Breast epithelium (tissue), 3 donors: ENCODE results near the gene C2CD3.

ENCODE experiments used
- POLR2A ChIP-seq: fragments of 450-650 bp; IDR thresholded peaks from one replicate; pipeline ENCODE4 v1.6.1; 2016; ENCODE audit warnings: antibody characterized with exemption, mild to moderate bottlenecking, moderate library complexity
- POLR2AphosphoS5 ChIP-seq, 3 donors: sonication (generic); formaldehyde crosslinking; IDR thresholded peaks; one replicate each; pipeline ENCODE4 v1.6.1; 2017; ENCODE audit warnings: antibody characterized with exemption in 3 of 3
- TF ChIP-seq, protein P1 (sequence below), 3 donors: fragments of 450-650 bp; IDR thresholded peaks; one replicate each; pipeline ENCODE4 v1.5.1; 2016 to 2017; ENCODE audit warnings: antibody characterized with exemption in 3 of 3, mild to moderate bottlenecking in 3 of 3, moderate library complexity in 3 of 3

DNA sequence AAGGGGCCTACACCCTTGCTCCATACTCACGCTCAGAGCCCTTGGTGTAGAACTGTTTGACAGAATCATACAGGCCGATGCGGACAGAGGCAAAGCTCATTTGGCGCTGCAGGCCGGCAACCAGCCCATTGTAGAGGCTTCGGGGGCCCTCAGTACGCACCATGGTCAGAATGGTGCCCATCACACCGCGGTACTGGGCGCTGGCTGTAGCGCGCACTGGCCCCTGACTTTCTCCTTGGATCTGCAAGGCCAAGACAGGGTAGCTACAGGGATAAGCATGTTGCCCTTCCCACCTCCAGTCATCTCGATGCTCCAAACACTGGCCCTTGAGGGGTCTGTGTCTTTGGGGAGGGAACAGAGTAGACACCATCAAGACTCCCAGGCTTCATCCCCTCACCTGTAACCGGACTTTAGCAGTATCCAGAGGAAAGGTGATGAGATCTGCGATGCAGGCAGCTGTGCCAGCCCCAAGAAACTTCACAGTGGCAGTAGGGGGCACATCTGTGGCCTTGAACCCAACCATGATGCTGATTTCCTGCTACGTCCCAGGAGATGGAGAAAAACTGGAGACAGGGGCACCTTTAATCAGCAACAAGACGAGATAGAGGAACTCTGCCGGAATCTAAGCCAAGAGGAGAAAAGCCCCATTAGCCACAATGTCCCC is 192.8 kb downstream of the C2CD3 start:
- TF ChIP-seq, protein P1, sequence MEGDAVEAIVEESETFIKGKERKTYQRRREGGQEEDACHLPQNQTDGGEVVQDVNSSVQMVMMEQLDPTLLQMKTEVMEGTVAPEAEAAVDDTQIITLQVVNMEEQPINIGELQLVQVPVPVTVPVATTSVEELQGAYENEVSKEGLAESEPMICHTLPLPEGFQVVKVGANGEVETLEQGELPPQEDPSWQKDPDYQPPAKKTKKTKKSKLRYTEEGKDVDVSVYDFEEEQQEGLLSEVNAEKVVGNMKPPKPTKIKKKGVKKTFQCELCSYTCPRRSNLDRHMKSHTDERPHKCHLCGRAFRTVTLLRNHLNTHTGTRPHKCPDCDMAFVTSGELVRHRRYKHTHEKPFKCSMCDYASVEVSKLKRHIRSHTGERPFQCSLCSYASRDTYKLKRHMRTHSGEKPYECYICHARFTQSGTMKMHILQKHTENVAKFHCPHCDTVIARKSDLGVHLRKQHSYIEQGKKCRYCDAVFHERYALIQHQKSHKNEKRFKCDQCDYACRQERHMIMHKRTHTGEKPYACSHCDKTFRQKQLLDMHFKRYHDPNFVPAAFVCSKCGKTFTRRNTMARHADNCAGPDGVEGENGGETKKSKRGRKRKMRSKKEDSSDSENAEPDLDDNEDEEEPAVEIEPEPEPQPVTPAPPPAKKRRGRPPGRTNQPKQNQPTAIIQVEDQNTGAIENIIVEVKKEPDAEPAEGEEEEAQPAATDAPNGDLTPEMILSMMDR (IDR thresholded peaks at IDR 0.05) = no peak
- TF ChIP-seq POLR2A (no peak), POLR2AphosphoS5 (IDR thresholded peaks at IDR 0.05) (no peak)
